Keratinocyte (primary cell): ENCODE data around the gene OLR1.

Source experiments
- EZH2 ChIP-seq: IDR thresholded peaks from one replicate; pipeline ENCODE4 v1.6.1; 2012; ENCODE audit warnings: inconsistent platforms, mild to moderate bottlenecking, low read length, moderate library complexity
- TF ChIP-seq, protein P1 (sequence below), 3 experiments: IDR thresholded peaks in 1 of 3; conservative IDR thresholded peaks in 1 of 3; optimal IDR thresholded peaks in 1 of 3; 2 replicates in 2 of 3; 3 replicates in 1 of 3; pipeline versions ENCODE3 to v1.5.1; 2011; ENCODE audit warnings: low read length in 3 of 3, mild to moderate bottlenecking in 3 of 3, moderate library complexity in 2 of 3, control low read depth in 1 of 3, inconsistent platforms in 1 of 3; ENCODE audit not compliant: insufficient read depth in 2 of 3; ENCODE audit errors: extremely low read depth in 1 of 3

DNA sequence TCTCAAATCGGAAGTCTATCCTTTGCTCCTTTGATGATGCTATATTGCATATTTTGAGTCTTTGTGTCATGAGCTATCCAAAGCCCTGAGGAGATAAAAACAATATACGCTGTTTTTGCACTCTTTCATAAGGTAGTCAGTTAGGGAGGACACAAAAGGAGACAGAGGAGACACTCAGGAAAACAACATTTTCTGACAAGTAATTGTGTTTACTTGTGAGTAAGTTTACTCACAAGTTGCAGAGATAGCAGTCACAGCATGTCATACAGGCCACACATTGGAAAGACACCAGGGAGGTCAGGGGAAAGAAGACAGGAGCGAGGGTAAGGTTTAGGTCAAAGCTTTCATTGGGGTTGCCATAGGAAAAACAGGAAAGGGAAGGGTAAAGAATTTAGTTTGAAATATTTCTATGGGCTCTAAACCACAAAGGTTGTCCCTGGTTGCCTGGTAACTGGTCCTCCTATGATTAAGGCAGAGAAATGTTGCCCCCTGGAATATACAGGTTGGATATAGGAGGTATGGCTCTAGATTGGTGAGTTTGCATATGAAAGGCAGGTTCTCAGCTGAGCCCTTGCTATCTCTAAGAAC lies 33.4 kb upstream of the OLR1 start:
- no peak for TF ChIP-seq EZH2
- TF ChIP-seq, protein P1, sequence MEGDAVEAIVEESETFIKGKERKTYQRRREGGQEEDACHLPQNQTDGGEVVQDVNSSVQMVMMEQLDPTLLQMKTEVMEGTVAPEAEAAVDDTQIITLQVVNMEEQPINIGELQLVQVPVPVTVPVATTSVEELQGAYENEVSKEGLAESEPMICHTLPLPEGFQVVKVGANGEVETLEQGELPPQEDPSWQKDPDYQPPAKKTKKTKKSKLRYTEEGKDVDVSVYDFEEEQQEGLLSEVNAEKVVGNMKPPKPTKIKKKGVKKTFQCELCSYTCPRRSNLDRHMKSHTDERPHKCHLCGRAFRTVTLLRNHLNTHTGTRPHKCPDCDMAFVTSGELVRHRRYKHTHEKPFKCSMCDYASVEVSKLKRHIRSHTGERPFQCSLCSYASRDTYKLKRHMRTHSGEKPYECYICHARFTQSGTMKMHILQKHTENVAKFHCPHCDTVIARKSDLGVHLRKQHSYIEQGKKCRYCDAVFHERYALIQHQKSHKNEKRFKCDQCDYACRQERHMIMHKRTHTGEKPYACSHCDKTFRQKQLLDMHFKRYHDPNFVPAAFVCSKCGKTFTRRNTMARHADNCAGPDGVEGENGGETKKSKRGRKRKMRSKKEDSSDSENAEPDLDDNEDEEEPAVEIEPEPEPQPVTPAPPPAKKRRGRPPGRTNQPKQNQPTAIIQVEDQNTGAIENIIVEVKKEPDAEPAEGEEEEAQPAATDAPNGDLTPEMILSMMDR (optimal IDR thresholded peaks at IDR 0.05 in 1 of 3, IDR thresholded peaks at IDR 0.05 in 1 of 3, conservative IDR thresholded peaks at IDR 0.05 in 1 of 3; ENCODE audit: extremely low read depth in 1 of 3, insufficient read depth in 2 of 3, low read length in 3 of 3): no peak
